ENCODE data around the gene ARID3C. TPM values are rescaled to one million over a fixed set of nuclear protein-coding genes. Genes with fewer than 3 reads are reported as not detected.

ARID3C gene
- total and polyA plus RNA-seq, 2 of the 8 experiments (the other 6 are each of a cell fraction or from before 2014, with no cell fraction given) = 0.08 TPM; not detected in 1

DNA sequence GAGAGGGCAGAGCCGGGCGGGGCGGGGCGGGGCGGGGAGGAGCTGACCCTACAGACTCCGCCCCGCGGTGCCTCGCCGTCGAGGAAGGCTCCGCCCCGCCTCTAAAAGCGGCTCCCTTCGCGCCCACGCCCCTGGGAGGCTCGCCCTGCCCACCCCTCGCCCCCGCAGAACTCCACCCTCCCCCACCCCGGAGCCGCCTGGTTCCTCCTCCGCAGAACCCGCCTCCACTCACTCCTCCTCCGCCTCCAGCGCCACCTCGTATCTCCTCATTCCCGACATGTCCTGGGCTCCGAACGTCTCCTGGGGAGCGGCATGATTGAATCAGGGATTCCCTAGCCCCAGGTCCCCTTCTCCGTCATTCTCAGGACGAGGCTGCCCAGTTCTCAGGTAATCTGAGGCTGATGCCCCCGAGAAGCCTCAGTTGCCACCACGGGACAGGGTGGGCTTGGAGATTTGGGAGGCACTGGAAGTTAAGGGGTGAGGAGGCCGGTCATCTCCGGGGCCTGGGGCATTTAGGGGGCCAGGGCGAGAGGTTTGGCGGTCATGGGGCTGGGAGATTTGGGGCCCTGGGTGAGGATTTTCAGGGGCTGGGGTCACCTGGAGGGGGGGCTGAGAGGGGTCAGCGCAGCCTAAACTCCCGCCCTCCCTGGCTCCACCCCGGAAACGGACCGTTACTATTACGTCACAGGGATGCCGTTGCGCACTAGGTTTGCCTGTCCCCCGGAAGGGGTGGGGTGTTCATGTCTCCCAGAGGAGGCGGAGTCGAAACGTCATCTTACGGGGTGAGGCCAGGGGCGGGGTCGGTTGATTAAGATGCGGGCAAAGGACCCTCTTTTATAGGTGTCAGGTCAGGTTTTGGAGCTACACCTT, 36.8 kb upstream of the ARID3C start:
- H4K91ac ChIP-seq (replicated peaks; ENCODE audit: insufficient read length, low read length) = peak overlapping the region; percentile 36
- FAIRE-seq = peak; percentile 85
- H3K9ac ChIP-seq (replicated peaks in 1 of 4; ENCODE audit: extremely low read depth in 1 of 4, low read depth in 3 of 4, low read length in 3 of 4) = peak overlapping the region; percentile 70 to 89 (median 83)
- peaks cover 3 to 5% of the 10 kb centered on the region in 2 experiments; a peak in 1 of 4 replicates for H3K9me3 ChIP-seq (ENCODE audit: insufficient read depth in 2 of 2, low read depth in 1 of 2, low read length in 1 of 2)
- H3K27me3 ChIP-seq (replicated peaks in 1 of 4; ENCODE audit: control insufficient read depth in 3 of 4, extremely low read depth in 1 of 4, insufficient read depth in 3 of 4, low read length in 3 of 4) = peaks cover 0 to 5% (median 0%) of the 10 kb centered on the region in 4 experiments; a peak in 2 of 7 replicates
- peaks cover 0 to 8% of the 10 kb centered on the region in 2 experiments; a peak in 1 of 4 replicates for H3K79me2 ChIP-seq (ENCODE audit: control insufficient read depth in 1 of 2, insufficient read depth in 2 of 2, low read length in 2 of 2)
- peaks cover 9% of the 10 kb centered on the region for H3K23me2 ChIP-seq (ENCODE audit: low read depth, low read length)
- peak overlapping the region; percentile 88 for H3K27ac ChIP-seq (ENCODE audit: low read depth, low read length)
- H3K4me1 ChIP-seq (replicated peaks in 1 of 4; ENCODE audit: control insufficient read depth in 3 of 4, insufficient read depth in 4 of 4, low read length in 3 of 4) = peaks cover 0 to 4% (median 2%) of the 10 kb centered on the region in 4 experiments; a peak in 2 of 7 replicates
- H4K5ac ChIP-seq (ENCODE audit: insufficient read length, low read depth, low read length) = peak overlapping the region; percentile 73
- no peak overlapping the region for H2BK120ac ChIP-seq (replicated peaks; ENCODE audit: low read depth, low read length)
- H2BK15ac ChIP-seq (ENCODE audit: low read length) = 0 out of 2 replicates have a peak overlapping the region, but pooled peaks have one; percentile 46
- no peak overlapping the region for H2BK12ac ChIP-seq (ENCODE audit: low read depth, low read length)
- no peak overlapping the region for H3K14ac ChIP-seq (ENCODE audit: insufficient read length)
- H4K8ac ChIP-seq (ENCODE audit: extremely low read depth, insufficient read depth, low read length) = peak overlapping the region; percentile 76
- H2AFZ ChIP-seq (ENCODE audit: low read length) = 0 out of 2 replicates have a peak overlapping the region, but pooled peaks have one; percentile 89
- H3K23ac ChIP-seq (ENCODE audit: insufficient read length) = no peak overlapping the region
- peak overlapping the region; percentile 59 to 92 (median 81) for H3K4me3 ChIP-seq (ENCODE audit: extremely low read depth in 1 of 4, insufficient read depth in 2 of 4, low read depth in 3 of 4, low read length in 4 of 4)
- WGBS, 2 experiments (ENCODE audit: extremely low coverage in 1 of 2, insufficient coverage in 1 of 2, insufficient read length in 1 of 2, insufficient replicate concordance in 2 of 2, low coverage in 1 of 2, low lambda C conversion rate in 2 of 2, missing lambda C conversion rate in 1 of 2) = 0% methylated on average over 25 of the region's 55 CpGs; no CpG with 5 or more reads in 1 of the 2 experiments
- ChIA-PET CTCF (ENCODE audit: partially characterized antibody) (interaction anchor here (0.6 to 15.2 kb wide), 11 partner anchors 9 to 45 kb away, joined by 3 to 277 read pairs (median 8); partner anchors contain the start of genes DCTN3, GALT, IL11RA and SIGMAR1), POLR2A (ENCODE audit: partially characterized antibody) (interaction anchor here (0.8 to 7.7 kb wide), 7 partner anchors 10 to 31 kb away, joined by 3 to 92 read pairs (median 6); partner anchors contain the start of genes GALT, IL11RA and SIGMAR1)
- peak; percentile 80 to 95 for DNase-seq (ENCODE audit: low read depth in 1 of 2, low spot score in 2 of 2)
- peaks cover 0 to 5% (median 0%) of the 10 kb centered on the region in 4 experiments; a peak in 3 of 8 replicates for H3K36me3 ChIP-seq (ENCODE audit: control insufficient read depth in 2 of 4, insufficient read depth in 4 of 4, low read length in 3 of 4)
- no peak overlapping the region for H3K4ac ChIP-seq (replicated peaks; ENCODE audit: insufficient read length, low read depth, low read length)
- peak overlapping the region; percentile 85 to 94 for H3K4me2 ChIP-seq (ENCODE audit: insufficient read depth in 1 of 2, low read depth in 2 of 2, low read length in 2 of 2)
- no peaks in the 10 kb centered on the region for H3K79me1 ChIP-seq (ENCODE audit: low read depth, low read length)
- H3K18ac ChIP-seq (ENCODE audit: extremely low read depth, low read length) = peak overlapping the region; percentile 80
- peaks cover 0 to 2% of the 10 kb centered on the region in 2 experiments for H4K20me1 ChIP-seq (replicated peaks in 1 of 2; ENCODE audit: control insufficient read depth in 1 of 2, insufficient read depth in 2 of 2, low read length in 2 of 2)
- H2BK5ac ChIP-seq (ENCODE audit: low read depth, low read length) = peak overlapping the region; percentile 91; the same call in 1 of the 2 replicates
- H3K56ac ChIP-seq (replicated peaks; ENCODE audit: insufficient read length, low read depth, low read length) = peak overlapping the region; percentile 66
- H2BK20ac ChIP-seq (ENCODE audit: low read length) = no peak overlapping the region
- H2AK5ac ChIP-seq (ENCODE audit: low read depth, low read length) = no peak overlapping the region
- TF ChIP-seq RFX5 (IDR thresholded peaks at IDR 0.05; ENCODE audit: borderline replicate concordance, low read depth, low read length) (no peak), SRF (IDR thresholded peaks at IDR 0.05; ENCODE audit: low read depth, low read length) (no peak), JUN (IDR thresholded peaks at IDR 0.05; ENCODE audit: low read depth, low read length) (no peak), EP300 (IDR thresholded peaks at IDR 0.05; ENCODE audit: borderline replicate concordance in 1 of 2, low read depth in 2 of 2, low read length in 2 of 2) (no peak), SIRT6 (IDR thresholded peaks at IDR 0.05; ENCODE audit: low read length) (no peak), CHD2 (IDR thresholded peaks at IDR 0.05; ENCODE audit: low read length) (no peak), SP4 (IDR thresholded peaks at IDR 0.05; ENCODE audit: low read length) (no peak; the same call in 1 of the 2 replicates), HDAC6 (IDR thresholded peaks at IDR 0.05; ENCODE audit: low read depth, low read length) (no peak), ZNF274 (IDR thresholded peaks at IDR 0.05; ENCODE audit: borderline replicate concordance, extremely low read depth, low read length) (no peak), POLR2A (IDR thresholded peaks at IDR 0.05; ENCODE audit: control extremely low read depth in 1 of 2, low read depth in 2 of 2, low read length in 2 of 2) (peak in 1 of 2 experiments; percentile 83; a peak in 2 of 3 replicates)
- TF ChIP-seq, protein P1, sequence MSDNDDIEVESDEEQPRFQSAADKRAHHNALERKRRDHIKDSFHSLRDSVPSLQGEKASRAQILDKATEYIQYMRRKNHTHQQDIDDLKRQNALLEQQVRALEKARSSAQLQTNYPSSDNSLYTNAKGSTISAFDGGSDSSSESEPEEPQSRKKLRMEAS (IDR thresholded peaks at IDR 0.05) = peak; percentile 32; the same call in 1 of the 2 replicates
